Measurements from ENCODE around the gene CD200R1L. TPM values are rescaled to one million over a fixed set of nuclear protein-coding genes. Genes with fewer than 3 reads are reported as not detected.

CD200R1L gene, protein sequence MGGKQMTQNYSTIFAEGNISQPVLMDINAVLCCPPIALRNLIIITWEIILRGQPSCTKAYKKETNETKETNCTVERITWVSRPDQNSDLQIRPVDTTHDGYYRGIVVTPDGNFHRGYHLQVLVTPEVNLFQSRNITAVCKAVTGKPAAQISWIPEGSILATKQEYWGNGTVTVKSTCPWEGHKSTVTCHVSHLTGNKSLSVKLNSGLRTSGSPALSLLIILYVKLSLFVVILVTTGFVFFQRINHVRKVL
- under 0.01 and 0.09 TPM in 2 replicates for total RNA-seq

GRCh38 chr3:112846764-112847163 lies at the start of gene CD200R1L:
CD200R1L (minus strand) TSS chr3:112846864; CDS start chr3:112829367, 17,497 bp downstream.

Other genes with a start within 250 kb of the CD200R1L start
- 393 and 1,612 TPM in 2 replicates for gene CCDC80, start 205.7 kb downstream of the CD200R1L start, total RNA-seq
- gene CD200R1, start 128.2 kb upstream of the CD200R1L start, total RNA-seq = under 0.01 TPM in 1 of 2 replicates, not detected in the other
- gene GTPBP8, start 144.1 kb upstream of the CD200R1L start, total RNA-seq = 33.8 and 41.1 TPM in 2 replicates